COLO668 (cell line): Measurements from ENCODE around the gene HES5.

ENCODE experiments used
- DNase-seq: peaks from one replicate; lab custom pipeline; 2025; ENCODE audit not compliant: unreplicated experiment; lab: John Stamatoyannopoulos, UW

HES5 gene

GRCh38 chr1:2547210-2548067 is 17.4 kb upstream of the HES5 start:
- DNase-seq, result peak; percentile 90

- DNase-seq, result peak; percentile 97
Observed at GRCh38 chr1:2546515-2547209, 16.6 kb upstream of the HES5 start.

DNA sequence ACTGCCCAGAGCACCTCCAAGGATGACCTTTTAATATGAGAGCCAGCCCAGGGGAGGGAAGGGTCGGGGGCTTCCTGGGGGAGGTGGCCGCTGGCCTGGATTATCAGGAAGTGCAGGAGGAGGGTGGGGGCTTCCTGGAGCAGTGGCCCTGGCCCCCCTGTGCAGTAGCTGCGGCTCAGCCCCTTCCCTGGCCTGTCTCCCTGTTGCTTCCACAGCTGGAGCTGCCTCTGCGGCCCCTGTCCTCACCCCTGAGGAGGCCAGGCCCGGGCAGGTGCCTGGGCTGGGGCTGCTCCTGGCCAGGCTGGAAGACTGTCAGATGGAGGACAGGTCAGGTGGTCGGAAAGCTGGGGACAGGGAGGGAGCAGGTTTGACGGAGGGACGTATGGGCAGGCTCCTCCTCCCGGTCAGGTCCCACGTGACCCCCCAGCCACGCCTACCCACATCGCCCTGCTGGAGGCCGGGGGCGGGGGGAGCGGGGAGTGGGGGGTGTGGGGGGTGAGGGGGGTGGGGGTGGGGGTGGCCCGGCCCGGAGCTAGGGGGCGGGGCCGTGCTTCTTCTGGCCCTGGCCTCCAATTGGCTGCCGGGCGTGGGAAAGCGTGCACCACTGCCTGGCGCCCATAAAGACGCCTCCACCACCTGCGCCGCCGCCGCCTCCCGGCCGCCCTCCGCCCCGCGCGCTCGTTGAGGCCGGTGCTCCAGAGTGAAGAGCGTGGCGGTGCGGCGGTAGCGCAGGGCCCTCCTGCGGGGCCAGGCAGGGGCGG is 15.9 kb upstream of the HES5 start:
- DNase-seq, result peak; percentile 98

DNA sequence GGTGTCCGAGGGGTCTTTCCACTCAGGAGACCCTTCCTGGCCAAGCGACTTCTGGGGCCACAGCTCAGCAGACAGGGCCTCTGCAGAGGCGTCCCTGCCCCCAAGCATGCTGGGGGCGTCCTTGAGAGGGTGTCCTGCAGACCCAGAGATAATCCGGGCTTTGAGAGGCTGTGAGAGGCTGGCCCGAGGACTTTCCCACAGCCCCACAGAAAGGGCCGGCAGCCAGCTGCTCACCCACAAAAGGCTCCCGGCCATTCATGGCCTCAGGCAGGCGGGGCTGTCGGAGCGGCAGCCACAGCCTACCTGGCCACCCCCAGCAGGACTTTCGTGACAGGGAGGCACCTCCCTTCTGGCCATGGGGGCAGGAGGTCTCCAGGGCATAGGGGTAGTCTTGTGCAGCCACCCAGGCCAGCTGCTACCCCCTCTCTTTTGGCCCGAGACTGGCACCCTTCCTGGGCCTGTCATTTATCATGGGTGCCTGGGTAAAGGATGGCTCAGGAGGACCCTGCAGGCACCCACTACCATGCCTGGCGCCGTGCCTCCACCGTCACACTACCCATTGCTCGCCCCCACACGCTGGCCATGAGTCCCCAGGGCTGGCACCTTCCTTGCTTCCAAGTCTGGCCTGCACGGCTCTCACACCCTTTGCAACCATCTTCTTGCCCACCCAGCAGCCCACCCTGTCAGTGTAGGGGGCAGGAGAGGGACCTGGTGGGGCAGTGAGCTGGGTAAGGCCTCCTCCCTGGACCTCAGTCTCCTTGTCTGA is 15.0 kb upstream of the HES5 start:
- DNase-seq, result peak; percentile 83

- no peak for DNase-seq
Observed at GRCh38 chr1:2544093-2544874, 14.2 kb upstream of the HES5 start.

GRCh38 chr1:2543543-2544092 is 13.6 kb upstream of the HES5 start:
- peak; percentile 91 for DNase-seq

- DNase-seq, result peak; percentile 30
Observed at GRCh38 chr1:2542246-2542915, 12.3 kb upstream of the HES5 start.

GRCh38 chr1:2541619-2542245 is 11.7 kb upstream of the HES5 start:
- peak; percentile 99 for DNase-seq

GRCh38 chr1:2540816-2541492 is 10.9 kb upstream of the HES5 start:
- no peak for DNase-seq

DNA sequence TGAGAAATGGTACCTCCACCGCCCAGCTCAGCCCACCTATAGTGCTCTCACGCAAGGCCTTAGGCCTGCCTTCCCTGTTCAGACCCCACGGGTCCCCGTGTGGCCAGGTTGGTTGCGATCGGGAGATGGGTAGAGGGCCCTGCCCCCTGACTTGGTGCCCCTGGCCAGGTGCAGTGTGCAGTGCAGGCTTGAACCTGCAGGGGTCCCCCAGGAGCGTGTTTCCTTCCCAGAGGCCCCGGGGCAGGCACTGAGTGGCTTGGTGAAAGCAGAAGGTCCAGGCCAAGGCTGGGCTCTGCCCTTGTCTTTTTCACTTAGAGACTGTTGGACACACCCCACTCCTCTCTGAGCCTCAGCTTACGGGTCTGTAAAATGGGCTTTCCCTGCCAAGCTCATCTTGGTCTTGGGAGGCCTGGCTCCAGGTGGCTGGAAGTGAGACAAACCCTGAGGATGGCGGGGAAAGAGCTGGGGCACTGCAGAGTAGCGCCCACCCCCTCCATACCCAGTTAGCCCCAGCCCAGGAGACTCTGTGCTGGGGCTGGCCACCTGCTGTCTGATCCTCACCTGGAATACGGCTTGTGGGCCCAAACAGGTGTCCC is 9.3 kb upstream of the HES5 start:
- DNase-seq, result peak; percentile 56

DNA sequence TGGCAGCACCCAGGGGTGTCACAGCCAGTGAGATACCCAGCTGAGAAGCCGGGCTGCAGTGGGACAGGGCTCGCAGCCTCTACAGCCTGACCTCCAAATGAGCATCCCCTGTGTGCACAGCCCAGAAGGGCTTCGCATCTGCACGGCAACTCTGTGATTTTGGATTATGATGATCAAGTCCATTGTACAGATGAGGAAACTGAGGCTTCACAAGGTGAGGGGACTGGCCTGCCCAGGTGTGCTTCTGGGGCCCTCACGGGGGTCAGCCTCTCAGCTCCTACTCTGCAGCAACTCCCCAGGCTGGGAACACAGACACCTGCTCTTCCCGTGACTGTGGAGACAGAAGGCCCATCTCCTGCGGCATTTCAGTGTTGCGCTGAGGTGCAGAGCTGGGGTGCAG is 8.8 kb upstream of the HES5 start:
- DNase-seq, result no peak

DNA sequence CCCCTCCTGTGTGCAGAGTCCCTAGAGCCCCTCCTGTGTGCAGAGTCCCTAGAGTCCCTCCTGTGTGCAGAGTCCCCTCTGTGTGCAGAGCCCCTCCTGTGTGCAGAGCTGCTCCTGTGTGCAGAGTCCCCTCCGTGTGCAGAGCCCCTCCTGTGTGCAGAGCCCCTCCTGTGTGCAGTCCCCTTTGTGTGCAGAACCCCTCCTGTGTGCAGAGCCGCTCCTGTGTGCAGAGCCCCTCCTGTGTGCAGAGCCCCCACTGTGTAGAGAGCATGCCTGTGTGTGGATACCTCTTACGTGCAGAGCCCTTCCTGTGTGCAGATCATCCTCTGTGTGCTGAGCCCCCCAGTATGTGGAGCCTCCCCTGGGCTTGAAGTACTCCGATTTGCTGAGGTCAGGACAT is 8.3 kb upstream of the HES5 start:
- DNase-seq, result no peak

- peak; percentile 70 for DNase-seq
Observed at GRCh38 chr1:2537784-2538115, 7.7 kb upstream of the HES5 start.

- peak; percentile 45 for DNase-seq
Observed at GRCh38 chr1:2535981-2536380, 5.9 kb upstream of the HES5 start.

DNA sequence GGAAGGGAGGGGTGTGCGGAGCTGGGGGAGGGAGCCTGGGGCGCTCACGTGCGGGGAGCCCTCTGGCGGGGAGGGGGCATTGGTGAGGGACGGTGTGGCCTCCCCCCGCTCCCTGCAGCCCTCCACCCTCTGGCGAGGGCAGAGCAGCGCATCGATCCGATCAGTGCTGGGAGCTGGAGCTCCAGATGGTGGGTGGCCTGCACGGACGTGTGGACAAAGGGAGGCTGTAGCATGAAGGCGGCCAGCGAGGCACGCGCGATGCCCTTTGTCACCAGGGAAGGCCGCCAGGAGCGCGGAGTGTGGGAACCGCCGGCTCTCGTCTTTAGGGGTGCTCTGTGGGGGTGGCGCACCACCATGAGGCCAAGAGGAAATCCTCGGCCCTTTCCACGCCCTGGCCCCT is 5.4 kb upstream of the HES5 start:
- peak; percentile 87 for DNase-seq

DNA sequence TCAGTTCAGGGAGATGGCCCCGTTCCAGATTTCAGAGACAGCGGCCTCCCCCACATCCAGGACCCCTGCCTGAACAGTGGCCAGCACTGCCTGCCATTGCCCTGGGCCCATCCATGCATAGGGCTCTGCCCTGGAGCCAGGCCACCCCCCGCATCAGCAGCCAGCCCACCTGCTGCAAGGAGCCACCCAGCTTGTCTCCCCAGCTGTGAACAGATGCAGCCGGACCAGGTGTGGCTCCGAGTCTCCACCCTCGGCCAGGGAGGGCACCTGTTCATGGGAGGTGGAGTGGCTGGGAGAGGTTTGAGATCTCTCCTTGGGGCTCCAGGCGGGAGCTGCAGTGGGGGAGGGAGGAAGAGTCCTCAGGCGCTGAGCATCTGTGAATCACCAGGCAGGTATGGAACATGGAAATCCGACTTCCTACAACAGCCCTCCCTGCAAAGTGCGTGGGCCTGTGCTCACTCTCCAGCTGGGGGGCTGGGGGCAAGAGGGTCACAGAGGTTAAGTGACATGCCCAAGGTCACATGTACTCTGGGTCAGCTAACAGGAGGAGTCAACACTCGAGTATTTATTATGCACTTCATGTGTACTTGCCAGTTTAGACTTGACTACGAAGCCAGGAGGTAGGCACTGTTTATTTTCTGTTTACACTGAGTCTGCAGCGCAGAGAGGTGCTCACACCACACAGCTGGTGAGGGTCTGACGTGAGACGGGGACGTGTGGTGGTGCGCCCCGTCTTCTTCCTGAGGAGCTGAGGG is 4.8 kb upstream of the HES5 start:
- DNase-seq, result peak; percentile 98

GRCh38 chr1:2534315-2534686 is 4.2 kb upstream of the HES5 start:
- no peak for DNase-seq
